ENCODE results near the gene ACO2. TPM values are rescaled to one million over a fixed set of nuclear protein-coding genes. Genes with fewer than 3 reads are reported as not detected.

Gene ACO2
- total RNA-seq, 1 experiment from 2014 or later: 90.5 TPM

DNA sequence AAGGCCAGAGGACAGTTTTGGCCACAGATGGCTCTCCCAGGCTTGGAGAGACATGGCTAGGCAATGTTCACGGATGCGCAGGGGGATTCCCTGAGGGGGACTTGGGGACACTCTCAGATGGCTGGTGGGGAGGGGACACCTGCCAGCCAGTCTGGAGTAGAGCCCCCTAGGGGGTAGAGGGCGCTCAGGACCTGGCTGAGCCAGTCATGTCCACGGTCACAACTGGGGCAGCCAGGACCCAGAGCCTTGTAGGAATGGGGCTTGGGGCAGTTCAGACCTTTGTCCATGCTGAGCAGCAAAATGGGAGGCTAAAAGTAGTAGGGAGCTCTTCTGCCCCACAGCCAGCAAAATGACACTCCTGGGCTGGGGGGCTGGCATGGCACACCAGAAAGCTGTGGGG lies 93.5 kb downstream of the ACO2 start:
- BruUV-seq (replicated peaks): no TSS peak
- H3K4me1 ChIP-seq: peaks cover 11% of the 10 kb centered on the region
- Mint-ChIP-seq H3K4me3 (ENCODE audit: unreplicated experiment) (no peak overlapping the region), H3K36me3 (ENCODE audit: insufficient read depth, unreplicated experiment) (no peaks in the 10 kb centered on the region), H3K9me3 (ENCODE audit: unreplicated experiment) (no peaks in the 10 kb centered on the region), H3K27me3 (ENCODE audit: insufficient read depth, unreplicated experiment) (no peaks in the 10 kb centered on the region), H3K27ac (ENCODE audit: unreplicated experiment) (no peak overlapping the region), H3K4me1 (ENCODE audit: low read depth, unreplicated experiment) (peaks cover 11% of the 10 kb centered on the region)
- intact Hi-C loops (cut with micrococcal nuclease; ENCODE audit: unreplicated experiment): no loop called here
- DNase-seq: no peak
- POLR2A ChIA-PET: no interaction called here
- no peak overlapping the region for H3K4me3 ChIP-seq (ENCODE audit: low read depth, low read length)
- H3K36me3 ChIP-seq (ENCODE audit: control insufficient read depth, insufficient read depth, low read length): no peaks in the 10 kb centered on the region
- TF ChIP-seq, protein P1, sequence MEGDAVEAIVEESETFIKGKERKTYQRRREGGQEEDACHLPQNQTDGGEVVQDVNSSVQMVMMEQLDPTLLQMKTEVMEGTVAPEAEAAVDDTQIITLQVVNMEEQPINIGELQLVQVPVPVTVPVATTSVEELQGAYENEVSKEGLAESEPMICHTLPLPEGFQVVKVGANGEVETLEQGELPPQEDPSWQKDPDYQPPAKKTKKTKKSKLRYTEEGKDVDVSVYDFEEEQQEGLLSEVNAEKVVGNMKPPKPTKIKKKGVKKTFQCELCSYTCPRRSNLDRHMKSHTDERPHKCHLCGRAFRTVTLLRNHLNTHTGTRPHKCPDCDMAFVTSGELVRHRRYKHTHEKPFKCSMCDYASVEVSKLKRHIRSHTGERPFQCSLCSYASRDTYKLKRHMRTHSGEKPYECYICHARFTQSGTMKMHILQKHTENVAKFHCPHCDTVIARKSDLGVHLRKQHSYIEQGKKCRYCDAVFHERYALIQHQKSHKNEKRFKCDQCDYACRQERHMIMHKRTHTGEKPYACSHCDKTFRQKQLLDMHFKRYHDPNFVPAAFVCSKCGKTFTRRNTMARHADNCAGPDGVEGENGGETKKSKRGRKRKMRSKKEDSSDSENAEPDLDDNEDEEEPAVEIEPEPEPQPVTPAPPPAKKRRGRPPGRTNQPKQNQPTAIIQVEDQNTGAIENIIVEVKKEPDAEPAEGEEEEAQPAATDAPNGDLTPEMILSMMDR (IDR thresholded peaks at IDR 0.05; ENCODE audit: insufficient read depth in 1 of 2, low read depth in 1 of 2, low read length in 1 of 2, severe bottlenecking in 1 of 2, unreplicated experiment in 1 of 2): no peak
- no peaks in the 10 kb centered on the region for H3K9me3 ChIP-seq
- no peaks in the 10 kb centered on the region for H3K27me3 ChIP-seq (replicated peaks; ENCODE audit: control insufficient read depth, insufficient read depth, low read length)
- CTCF ChIA-PET: no interaction called here

DNA sequence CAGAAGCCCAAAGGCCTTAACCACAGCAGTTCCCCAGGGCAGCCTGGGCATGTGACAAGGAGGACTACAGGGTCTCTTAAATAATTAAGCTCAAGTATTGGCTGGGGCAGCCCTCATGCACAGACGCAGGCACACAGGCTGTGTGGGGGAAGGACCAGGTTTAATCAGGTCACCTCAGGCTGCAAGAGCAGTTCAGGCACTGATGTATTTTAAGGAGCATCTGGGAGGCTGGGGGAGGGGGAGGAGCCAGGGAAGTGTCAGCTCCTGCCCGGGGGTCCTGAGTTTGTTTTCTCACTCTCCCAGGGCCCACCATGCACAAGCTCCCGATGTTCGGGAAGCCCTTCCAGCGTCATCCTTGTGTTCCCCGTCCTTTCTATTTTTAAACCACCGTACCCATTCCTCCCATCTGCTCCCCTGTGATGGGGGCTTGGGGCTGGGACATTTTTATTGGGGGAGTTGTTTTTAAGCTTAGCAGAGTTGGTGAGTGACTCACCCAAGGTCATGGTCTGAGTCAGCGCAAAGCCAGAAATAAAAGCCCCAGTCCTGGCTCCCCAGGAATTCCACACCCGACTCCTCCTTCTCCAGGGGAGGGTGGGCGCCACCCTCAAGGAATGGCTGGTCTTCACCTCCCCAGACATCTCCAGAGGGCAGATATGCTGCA lies 94.3 kb downstream of the ACO2 start:
- DNase-seq: no peak
- TF ChIP-seq, protein P1 (IDR thresholded peaks at IDR 0.05; ENCODE audit: insufficient read depth in 1 of 2, low read depth in 1 of 2, low read length in 1 of 2, severe bottlenecking in 1 of 2, unreplicated experiment in 1 of 2): no peak
- no TSS peak for BruUV-seq (replicated peaks)
- intact Hi-C loops (cut with micrococcal nuclease; ENCODE audit: unreplicated experiment): no loop called here
- Mint-ChIP-seq H3K4me3 (ENCODE audit: unreplicated experiment) (no peak overlapping the region), H3K36me3 (ENCODE audit: insufficient read depth, unreplicated experiment) (no peaks in the 10 kb centered on the region), H3K9me3 (ENCODE audit: unreplicated experiment) (no peaks in the 10 kb centered on the region), H3K27me3 (ENCODE audit: insufficient read depth, unreplicated experiment) (no peaks in the 10 kb centered on the region), H3K27ac (ENCODE audit: unreplicated experiment) (no peak overlapping the region), H3K4me1 (ENCODE audit: low read depth, unreplicated experiment) (peaks cover 11% of the 10 kb centered on the region)
- no peak overlapping the region for H3K4me3 ChIP-seq (ENCODE audit: low read depth, low read length)
- no peaks in the 10 kb centered on the region for H3K27me3 ChIP-seq (replicated peaks; ENCODE audit: control insufficient read depth, insufficient read depth, low read length)
- H3K36me3 ChIP-seq (ENCODE audit: control insufficient read depth, insufficient read depth, low read length): no peaks in the 10 kb centered on the region
- CTCF ChIA-PET: interaction anchor here (0.7 kb wide), 2 partner anchors 11 to 116 kb away, joined by 3 to 4 read pairs; no protein-coding TSS in a partner anchor
- H3K4me1 ChIP-seq: peaks cover 11% of the 10 kb centered on the region
- no peaks in the 10 kb centered on the region for H3K9me3 ChIP-seq
- POLR2A ChIA-PET: no interaction called here

DNA sequence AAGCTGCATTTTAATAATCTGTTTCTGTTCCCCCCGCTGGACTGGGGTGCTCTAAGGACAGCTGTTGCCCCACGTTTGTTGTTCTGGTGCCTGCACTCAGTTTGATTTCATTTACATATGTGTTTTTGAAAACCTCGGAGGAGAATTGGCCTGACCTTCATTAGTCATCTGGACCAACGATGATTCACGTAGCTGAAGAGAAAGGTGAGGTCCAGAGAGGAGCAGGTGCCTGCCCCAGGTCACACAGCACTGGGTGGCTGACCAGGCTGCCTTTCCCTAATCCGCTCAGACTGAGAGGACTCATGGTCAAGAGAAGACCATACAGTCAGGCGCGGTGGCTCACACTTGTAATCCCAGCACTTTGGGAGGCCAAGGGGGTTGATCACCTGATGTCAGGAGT lies 95.6 kb downstream of the ACO2 start:
- Histone ChIP-seq H3K9me3 (no peaks in the 10 kb centered on the region), H3K4me1 (peaks cover 11% of the 10 kb centered on the region), H3K36me3 (ENCODE audit: control insufficient read depth, insufficient read depth, low read length) (no peaks in the 10 kb centered on the region), H3K27me3 (replicated peaks; ENCODE audit: control insufficient read depth, insufficient read depth, low read length) (no peaks in the 10 kb centered on the region), H3K4me3 (ENCODE audit: low read depth, low read length) (no peak overlapping the region)
- Mint-ChIP-seq H3K9me3 (ENCODE audit: unreplicated experiment) (no peaks in the 10 kb centered on the region), H3K4me3 (ENCODE audit: unreplicated experiment) (no peak overlapping the region), H3K27me3 (ENCODE audit: insufficient read depth, unreplicated experiment) (no peaks in the 10 kb centered on the region), H3K27ac (ENCODE audit: unreplicated experiment) (no peak overlapping the region), H3K36me3 (ENCODE audit: insufficient read depth, unreplicated experiment) (no peaks in the 10 kb centered on the region), H3K4me1 (ENCODE audit: low read depth, unreplicated experiment) (peaks cover 11% of the 10 kb centered on the region)
- POLR2A ChIA-PET: no interaction called here
- CTCF ChIA-PET: interaction anchor here (0.6 to 0.7 kb wide), 2 partner anchors 15 to 135 kb away, joined by 3 to 6 read pairs; no protein-coding TSS in a partner anchor
- no peak for DNase-seq
- BruUV-seq (replicated peaks): no TSS peak
- intact Hi-C loops (cut with micrococcal nuclease; ENCODE audit: unreplicated experiment): no loop called here
- TF ChIP-seq, protein P1 (IDR thresholded peaks at IDR 0.05; ENCODE audit: insufficient read depth in 1 of 2, low read depth in 1 of 2, low read length in 1 of 2, severe bottlenecking in 1 of 2, unreplicated experiment in 1 of 2): no peak
